Activated CD8-positive, alpha-beta memory T cell treated with anti-CD3 and anti-CD28 coated beads for 1 hour (primary cell): ENCODE results near the gene CFAP410.

Source experiments
- DNase-seq, 2 donors: peaks; one replicate each; pipeline ENCODE4 v3.0.0-alpha.2; 2020; ENCODE audit warnings: low read depth in 1 of 2; ENCODE audit errors: extremely low read depth in 1 of 2

CFAP410 gene

GRCh38 chr21:44300262-44300959, 38.8 kb downstream of the CFAP410 start:
- DNase-seq: peak in 1 of 2 donors; percentile 48

DNA sequence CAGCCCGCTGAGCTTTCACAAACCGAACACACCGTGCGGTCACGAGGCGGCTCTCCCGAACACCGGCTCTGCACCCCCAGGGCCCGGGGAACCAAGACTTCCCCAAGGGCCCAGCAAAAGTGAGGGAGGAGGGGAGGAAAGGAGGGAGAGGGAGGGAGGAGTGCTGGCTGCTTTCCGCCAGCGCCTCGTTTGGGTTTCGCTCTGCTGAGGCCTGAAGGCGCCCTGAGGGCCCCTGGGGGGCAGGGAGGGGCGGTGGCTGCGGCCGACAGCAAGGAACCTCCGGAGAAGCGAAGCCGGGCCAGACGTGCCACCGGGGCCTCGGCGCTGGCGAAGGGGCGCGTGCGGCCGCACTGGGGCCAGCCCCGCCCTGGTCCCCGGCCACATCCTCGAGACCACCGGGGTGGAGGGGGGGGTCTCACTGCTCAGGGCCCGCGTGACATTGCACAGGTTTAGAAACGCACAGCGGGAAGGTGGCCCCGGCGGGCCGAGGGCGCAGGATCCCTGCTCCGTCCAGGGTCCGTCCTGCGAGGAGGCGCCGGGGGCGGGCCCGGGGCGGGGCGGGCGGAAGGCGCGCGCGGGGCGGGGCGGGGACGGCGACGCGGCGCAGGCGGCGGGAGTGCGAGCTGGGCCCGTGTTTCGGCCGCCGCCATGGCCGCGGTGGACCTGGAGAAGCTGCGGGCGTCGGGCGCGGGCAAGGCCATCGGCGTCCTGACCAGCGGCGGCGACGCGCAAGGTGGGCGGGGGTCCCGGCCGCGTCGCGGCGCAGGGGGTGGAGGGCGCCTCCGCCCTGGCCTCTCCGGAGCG, 39.5 kb downstream of the CFAP410 start, which contains the start of gene PFKL:
TSS of gene PFKL (plus strand) at position 596 of the 804 bp plus-strand sequence. CDS start at position 649, 53 bp downstream.
- DNase-seq: peak in 1 of 2 donors; percentile 44

DNA sequence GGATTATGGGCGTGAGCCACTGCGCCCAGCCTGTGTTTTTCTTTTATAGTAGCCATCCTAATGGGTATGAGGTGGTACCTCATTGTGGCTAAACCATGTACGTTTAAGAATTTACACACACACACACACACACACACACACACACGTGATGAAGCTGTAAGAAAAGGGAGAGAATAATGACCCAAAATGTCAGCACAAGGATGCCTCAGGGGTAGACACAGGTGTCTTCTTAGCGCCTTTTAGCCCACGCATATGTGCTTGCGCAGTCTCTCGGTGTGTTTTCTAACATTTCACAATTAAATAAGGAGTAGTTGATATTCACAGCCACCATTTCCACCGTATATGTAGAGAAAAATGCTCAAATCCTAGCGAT, 40.1 kb downstream of the CFAP410 start:
- DNase-seq: no peak

DNA sequence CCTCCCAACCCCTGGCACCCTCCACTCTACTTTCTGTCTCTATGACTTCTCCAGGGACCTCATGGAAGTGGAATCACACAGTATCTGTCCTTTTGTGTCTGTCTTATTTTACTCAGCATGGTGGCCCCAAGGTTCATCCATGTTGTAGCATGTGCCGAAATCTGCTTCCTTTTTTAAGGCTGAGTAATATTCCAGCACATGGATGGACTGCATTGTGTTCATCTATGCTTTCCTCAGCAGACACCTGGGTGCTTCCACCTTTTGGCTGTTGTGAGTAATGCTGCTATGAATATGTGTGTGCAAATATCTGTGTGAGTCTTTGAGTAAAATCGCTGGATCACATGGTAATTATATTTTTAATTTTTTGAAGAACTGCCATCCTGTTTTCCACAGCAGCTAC, 40.9 kb downstream of the CFAP410 start:
- DNase-seq: no peak

- DNase-seq: peak; percentile 36 to 52
Measured at GRCh38 chr21:44297525-44298290, 41.5 kb downstream of the CFAP410 start.

DNA sequence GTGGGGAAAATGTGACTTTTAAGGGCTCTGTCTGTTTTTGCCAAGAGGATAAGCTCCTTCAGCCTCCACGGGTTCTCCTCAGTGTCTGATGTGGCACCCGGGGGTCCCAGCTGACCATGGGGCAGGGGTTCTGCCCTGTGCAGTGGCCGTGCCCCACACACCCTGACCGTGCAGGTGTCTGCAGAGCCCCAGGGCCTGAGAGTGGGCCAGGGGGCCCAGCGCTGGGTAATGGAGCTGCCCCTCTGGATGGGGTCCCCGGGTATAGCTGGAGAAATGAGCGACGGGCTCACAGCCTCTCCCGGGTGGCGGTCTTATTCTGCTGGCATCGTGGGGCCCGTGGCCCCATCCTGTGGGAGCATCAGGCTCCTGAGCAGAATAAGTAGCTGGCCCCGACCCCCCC, 42.3 kb downstream of the CFAP410 start:
- no peak for DNase-seq

DNA sequence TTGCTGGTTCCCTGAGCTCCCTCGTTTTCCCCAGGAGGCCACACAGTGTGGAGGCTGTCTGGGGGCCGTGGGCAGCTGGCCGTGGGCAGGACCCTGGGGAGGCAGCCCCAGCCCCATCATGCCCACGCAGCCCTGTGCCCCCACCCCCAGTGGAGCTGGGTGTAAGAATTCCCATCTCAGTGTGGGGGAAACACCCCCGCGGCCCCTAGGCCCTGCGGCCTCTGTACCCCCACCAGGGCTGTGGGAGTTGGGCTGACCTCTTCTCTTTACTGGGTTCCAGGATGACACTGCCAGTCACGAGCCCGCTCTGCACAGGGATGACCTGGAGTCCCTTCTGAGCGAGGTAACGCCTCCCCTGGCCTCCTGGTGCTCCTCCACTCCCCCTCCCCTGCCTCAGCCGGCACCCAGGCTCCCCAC, 43.1 kb downstream of the CFAP410 start:
- DNase-seq: no peak

GRCh38 chr21:44295646-44296045, 43.5 kb downstream of the CFAP410 start:
- no peak for DNase-seq

- no peak for DNase-seq
Measured at GRCh38 chr21:44295163-44295573, 44.0 kb downstream of the CFAP410 start.

DNA sequence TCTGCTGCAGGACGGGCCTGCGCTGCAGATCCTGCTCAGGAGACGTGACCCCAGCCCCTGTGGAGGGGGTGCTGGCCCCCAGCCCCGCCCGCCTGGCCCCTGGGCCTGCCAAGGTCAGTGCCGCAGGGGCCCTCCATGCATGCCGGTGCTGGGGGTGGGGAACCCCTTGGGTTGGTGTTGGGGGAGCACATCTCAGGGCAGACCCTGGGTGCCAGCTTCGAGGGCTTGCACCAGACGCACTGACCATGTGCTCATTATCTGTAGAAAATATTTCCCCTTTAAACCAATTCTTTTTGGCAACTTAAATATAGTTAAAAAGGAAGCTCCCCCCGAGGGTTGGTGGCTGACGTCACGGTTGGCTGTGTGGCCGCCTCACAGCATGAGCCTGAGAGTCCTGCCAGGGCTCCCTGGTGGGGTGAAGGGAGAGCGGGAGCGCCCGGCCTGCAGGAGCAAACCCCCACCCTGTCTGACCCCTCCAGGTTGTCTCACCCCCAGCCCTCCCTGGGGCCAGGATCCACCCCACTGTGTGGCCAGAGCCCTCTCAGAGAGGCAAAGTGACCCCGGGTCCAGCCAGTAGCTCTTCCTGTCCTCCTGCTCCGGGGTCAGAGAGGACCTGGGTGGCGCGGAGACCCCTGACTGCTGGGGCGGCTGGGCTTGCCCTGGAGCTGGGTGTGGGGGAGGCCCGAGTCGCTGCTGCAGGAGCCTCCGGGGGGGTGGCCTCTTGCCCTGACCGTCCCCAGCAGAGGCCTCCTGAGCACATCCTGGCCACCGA, 44.6 kb downstream of the CFAP410 start:
- DNase-seq: peak in 1 of 2 donors; percentile 15

GRCh38 chr21:44293551-44294231, 45.5 kb downstream of the CFAP410 start:
- peak; percentile 15 to 42 for DNase-seq

GRCh38 chr21:44292812-44293195, 46.4 kb downstream of the CFAP410 start:
- DNase-seq: no peak

DNA sequence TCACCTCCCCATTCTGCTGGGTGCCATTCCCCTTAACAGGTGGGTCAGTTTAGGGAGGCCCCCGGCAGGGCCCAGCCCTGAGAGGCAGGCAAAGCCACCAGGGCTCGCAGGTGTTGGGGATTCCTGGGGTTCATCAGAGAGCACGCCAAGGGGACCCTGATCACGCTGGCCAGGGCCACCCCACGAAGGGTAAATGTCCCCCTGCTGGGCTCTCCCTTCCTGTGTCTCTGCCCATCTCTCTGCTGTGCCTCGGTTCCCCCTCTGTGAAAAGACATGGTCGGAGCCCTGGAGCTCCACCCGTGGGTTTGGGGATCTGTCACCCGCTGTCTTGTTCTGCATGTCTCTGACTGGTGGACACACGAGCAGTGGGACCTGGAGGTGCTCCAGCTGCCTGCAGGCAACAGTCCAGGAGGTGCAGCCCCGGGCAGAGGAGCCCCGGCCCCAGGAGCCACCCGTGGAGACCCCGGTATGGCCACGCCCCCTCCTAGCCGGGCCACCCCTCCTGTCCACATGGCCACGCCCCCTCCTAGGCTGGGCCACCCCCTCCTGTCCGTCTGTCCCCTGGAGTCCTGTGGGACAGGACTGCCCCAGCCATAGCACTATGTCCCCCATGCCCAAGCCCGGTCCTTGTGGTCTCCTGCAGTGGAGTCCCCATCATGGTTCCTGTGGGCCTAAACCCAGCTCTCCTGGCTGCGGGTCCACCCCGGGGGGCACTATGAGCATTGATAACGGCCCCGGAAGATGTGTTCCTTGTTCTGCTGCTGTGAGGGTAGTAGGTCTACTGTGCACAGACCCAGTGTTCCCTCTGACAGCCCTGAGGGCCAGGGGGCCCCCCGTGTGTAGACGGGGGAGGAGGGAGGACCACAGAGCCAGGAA, 47.0 kb downstream of the CFAP410 start:
- DNase-seq: no peak

GRCh38 chr21:44291078-44291935, 47.9 kb downstream of the CFAP410 start:
- DNase-seq: no peak

- DNase-seq: no peak
Measured at GRCh38 chr21:44290327-44291077, 48.7 kb downstream of the CFAP410 start.

- no peak for DNase-seq
Measured at GRCh38 chr21:44289381-44290010, 49.7 kb downstream of the CFAP410 start.
